Retina (tissue), 1 donor: ENCODE measurements around the gene ZNF148.

ENCODE experiments used
- DNase-seq: peaks from one replicate; pipeline ENCODE4 v3.0.0-alpha.2; 2016

The ZNF148 gene

DNA sequence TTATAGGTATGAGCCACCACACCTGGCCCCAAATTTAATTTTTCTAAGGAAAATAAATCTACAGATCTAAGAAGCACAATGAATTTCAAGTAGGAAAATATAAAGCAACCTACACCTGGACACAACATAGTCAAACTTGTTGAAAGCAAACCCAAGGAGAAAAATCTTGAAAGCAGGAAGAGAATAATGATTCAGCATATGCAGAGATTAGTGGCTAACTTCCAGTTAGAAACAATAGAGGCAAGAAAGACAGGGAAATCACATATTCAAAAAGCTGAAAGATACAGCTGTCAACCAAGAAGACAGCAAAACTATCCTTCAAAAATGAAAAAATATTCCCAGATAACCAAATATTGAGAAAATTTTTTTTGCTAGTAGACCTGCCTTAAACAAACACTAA lies 49.4 kb downstream of the ZNF148 start:
- DNase-seq, result no peak

DNA sequence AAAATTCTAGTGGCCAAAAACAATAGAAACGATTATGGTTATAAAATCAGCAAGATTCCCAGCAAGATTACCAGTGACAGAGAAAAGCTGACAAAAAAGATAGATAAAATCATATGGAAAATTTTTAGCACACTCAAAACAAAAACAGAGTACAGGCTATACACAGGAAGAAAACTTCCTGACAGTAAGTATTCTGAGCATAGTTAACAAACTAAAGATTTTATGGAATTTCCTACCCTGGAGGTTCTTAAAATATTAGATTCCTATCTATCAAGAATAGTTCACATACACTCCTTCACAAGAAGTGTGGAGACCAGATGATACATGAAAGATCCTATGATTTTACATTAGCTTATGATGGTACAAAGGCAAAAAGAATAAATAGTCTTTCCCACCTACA lies 50.8 kb downstream of the ZNF148 start:
- no peak for DNase-seq

- no peak for DNase-seq
Measured at GRCh38 chr3:125322917-125323316, 52.2 kb downstream of the ZNF148 start.

- no peak for DNase-seq
Measured at GRCh38 chr3:125322166-125322565, 53.0 kb downstream of the ZNF148 start.

- no peak for DNase-seq
Measured at GRCh38 chr3:125319765-125320164, 55.4 kb downstream of the ZNF148 start.

GRCh38 chr3:125318871-125319270 lies 56.3 kb downstream of the ZNF148 start:
- DNase-seq, result no peak

GRCh38 chr3:125318167-125318865 lies 56.8 kb downstream of the ZNF148 start:
- peak; percentile 37 for DNase-seq

GRCh38 chr3:125317761-125318160 lies 57.4 kb downstream of the ZNF148 start:
- DNase-seq, result no peak

DNA sequence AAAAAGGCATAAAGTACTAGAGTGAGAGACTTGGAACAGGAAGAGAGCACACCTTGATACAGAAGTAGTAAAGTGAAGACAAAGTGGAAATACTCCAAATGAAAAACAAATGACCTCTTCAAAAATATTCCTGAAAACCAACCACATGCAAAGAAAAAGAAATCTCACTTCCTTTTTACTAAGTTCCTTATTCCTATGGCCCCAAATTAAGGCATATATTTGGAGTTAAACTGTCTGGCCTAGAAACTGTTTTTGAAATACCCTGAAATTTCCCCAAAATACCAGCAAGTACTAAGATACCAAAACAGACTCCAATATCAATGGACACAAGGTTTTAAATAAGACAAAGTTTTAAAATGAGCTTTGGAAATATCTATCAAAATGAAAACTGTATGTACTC lies 58.2 kb downstream of the ZNF148 start:
- DNase-seq, result no peak

- no peak for DNase-seq
Measured at GRCh38 chr3:125316246-125316645, 58.9 kb downstream of the ZNF148 start.

- no peak for DNase-seq
Measured at GRCh38 chr3:125313060-125313635, 62.0 kb downstream of the ZNF148 start.

DNA sequence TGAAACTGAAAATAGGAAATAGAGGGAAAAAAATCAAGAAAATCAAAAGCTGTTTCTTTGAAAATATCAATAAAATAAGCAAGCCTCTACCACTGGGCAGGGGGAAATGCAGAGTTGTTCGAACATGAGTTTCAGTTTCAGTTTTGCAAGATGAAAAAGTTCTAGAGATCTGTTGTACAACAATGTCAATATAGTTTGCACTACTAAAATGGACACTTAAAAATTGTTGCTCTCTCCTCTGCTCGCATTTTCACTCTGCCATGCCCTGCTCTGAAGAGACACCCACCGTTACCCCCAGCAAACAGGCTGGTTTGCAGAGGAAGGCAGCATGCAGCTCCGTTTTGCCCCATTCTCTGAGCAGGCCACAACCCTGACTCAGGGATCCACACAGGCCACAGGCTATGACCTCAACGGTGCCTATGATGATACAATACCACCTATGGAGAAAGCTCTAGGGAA lies 64.5 kb downstream of the ZNF148 start:
- DNase-seq, result no peak

- no peak for DNase-seq
Measured at GRCh38 chr3:125309476-125309875, 65.6 kb downstream of the ZNF148 start.

GRCh38 chr3:125306620-125307019 lies 68.5 kb downstream of the ZNF148 start:
- no peak for DNase-seq

GRCh38 chr3:125302932-125303331 lies 72.2 kb downstream of the ZNF148 start:
- no peak for DNase-seq

DNA sequence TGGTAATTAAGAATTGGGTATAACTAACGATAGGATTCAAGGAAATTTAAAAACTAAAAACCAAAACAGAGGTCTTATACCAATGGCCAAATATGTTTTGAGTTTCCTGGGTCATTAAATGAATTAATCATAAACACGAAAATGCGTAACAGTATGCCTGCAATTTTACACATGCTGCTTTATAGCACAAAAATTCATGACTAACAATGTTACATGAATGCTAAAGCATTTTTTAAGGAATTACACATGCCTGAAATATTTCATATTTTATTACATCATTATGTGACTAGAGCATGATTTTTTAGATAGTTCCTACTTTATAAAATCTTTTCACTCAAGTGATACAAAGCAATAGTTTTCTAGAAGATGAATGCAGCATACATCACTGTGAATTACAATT lies 74.7 kb downstream of the ZNF148 start:
- DNase-seq, result no peak

- DNase-seq, result no peak
Measured at GRCh38 chr3:125294411-125294810, 80.7 kb downstream of the ZNF148 start.

DNA sequence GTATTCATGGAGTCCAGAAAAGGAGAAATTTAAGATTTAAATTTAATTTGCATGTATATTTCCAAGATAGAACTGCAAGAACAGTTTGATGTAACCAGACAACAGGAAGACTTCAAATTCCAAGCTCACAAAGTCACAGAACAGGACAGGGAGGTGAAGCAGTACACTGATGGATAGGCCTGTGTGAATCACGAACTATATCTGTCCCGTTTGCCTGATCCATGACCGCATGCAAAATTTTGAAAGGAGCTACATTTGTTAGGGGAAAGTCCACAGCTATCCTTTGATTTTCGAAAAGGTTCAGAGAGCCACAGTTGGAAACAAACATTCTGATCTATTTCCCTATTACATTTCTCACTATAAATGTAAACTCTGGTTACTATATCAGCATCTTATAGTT lies 83.1 kb downstream of the ZNF148 start:
- DNase-seq, result no peak

DNA sequence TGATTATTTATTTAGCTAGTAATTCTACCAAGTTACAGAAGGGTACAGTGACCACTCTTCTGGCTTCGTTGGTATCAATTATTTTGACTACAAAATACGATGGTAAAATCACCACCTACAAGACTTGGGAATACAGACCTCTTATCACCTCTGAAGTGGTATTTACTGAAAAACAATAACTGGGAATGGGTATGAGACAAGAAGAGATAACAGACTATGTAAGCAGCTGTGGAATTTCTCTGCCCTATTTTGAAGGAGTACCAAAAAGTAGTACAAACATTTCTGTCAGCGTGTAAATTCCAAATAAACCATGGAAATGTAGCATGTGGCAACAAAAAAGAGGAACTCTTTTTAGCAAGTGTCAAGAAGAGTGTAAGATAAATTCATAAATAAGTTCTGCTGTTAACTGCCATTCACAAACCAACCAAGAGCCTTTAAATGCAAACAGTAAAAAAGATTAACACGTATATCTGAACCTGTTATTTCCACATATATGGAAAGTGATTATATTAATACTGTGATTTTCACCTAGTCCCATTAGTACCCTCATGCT lies 85.6 kb downstream of the ZNF148 start:
- DNase-seq, result no peak

GRCh38 chr3:125287248-125287647 lies 87.9 kb downstream of the ZNF148 start:
- no peak for DNase-seq

DNA sequence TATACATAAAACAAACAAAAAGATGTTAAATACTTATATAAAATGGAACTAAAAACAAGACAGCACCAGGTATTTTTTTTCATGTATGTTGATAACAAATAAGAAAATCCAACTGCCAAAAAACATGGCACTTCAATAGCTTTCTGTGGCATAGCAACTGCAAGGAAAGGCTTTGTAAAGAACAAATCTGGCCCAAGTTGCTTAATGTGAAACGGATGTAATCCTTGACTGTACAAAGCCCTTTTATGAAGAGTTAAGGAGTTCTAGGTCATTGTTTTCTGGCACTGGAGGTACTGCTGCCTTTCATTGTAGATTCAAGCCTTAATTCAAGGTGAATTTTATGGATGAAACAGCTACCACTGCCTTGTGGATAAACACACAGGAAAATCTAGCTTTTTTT lies 93.7 kb downstream of the ZNF148 start:
- no peak for DNase-seq

GRCh38 chr3:125280668-125281361 lies 94.3 kb downstream of the ZNF148 start:
- no peak for DNase-seq

DNA sequence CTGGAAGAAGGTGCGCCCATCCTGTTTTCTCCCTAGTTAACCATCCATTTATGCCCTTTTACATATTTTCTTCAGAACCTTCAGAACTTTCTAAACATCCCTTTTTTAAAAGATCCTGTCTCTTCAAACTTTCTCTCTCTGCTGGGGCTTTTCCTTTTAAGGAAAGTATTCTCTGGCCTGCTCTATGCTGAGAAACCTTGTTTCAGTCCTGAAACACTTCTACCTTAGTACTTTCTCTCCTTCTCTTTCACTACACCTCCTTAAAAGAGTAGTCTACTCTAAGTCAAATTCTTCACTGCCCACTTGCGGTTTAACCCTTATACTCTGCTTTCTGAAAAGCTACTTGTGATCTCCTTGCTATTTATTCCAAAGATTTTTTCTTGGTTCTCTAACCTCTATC lies 97.0 kb downstream of the ZNF148 start:
- no peak for DNase-seq

DNA sequence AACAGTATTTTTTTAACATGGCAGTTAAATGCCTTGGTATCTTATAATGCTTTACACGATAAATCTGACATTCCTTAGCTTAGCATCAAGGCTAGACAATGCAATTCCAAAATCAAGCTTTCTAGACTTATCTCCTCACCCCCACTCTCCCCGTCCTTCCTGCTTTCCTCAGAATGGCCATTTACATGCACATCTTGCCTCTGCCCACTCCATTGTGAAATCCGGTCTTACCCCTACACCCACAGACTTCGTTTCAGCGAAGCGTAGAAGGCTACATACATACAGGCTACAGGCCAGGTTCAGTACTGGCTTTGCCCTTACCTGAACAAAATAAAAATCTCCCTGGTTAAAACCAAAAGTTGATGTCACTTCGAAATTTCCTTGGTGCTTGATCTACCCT lies 104.0 kb downstream of the ZNF148 start:
- no peak for DNase-seq
